ENCODE results near the gene SHOX.

DNA sequence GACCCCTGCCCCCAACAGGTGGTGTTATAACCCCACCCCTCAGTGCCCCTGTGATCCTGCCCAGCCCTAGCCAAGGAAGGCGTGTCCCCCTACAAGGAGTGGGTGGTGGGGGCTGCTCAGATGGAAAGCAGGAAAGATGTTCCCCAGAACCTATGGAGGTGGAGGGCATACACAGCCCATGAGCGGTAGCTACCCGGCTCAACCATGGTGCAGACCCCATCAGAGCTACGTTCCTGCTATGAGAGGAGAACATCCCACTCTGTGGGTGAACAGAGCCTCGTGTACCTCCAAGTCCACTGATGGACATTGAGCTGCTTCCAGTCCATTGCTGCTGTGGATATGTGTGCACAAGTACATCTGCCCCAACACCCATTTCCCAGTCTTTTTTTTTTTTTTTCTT is 71.1 kb downstream of the SHOX start:
- TF ChIP-seq, protein P1, sequence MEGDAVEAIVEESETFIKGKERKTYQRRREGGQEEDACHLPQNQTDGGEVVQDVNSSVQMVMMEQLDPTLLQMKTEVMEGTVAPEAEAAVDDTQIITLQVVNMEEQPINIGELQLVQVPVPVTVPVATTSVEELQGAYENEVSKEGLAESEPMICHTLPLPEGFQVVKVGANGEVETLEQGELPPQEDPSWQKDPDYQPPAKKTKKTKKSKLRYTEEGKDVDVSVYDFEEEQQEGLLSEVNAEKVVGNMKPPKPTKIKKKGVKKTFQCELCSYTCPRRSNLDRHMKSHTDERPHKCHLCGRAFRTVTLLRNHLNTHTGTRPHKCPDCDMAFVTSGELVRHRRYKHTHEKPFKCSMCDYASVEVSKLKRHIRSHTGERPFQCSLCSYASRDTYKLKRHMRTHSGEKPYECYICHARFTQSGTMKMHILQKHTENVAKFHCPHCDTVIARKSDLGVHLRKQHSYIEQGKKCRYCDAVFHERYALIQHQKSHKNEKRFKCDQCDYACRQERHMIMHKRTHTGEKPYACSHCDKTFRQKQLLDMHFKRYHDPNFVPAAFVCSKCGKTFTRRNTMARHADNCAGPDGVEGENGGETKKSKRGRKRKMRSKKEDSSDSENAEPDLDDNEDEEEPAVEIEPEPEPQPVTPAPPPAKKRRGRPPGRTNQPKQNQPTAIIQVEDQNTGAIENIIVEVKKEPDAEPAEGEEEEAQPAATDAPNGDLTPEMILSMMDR (IDR thresholded peaks at IDR 0.05; ENCODE audit: low read length): no peak
- no peak for TF ChIP-seq EZH2 (optimal IDR thresholded peaks at IDR 0.05; ENCODE audit: low read depth, low read length)
- TF ChIP-seq EZH2phosphoT487 (IDR thresholded peaks at IDR 0.05; ENCODE audit: low read length): no peak

All from MM.1S (cell line).